GM11168 (cell line): ENCODE measurements around the gene PGBD4.

ENCODE experiments used
- in situ Hi-C: fragments of 300-500 bp; cut with MboI; formaldehyde crosslinking; loops from one replicate; pipeline ENCODE4 v1.12.0; 2022; ENCODE audit warnings: low sequenced_read_pairs; ENCODE audit not compliant: unreplicated experiment

The PGBD4 gene

DNA sequence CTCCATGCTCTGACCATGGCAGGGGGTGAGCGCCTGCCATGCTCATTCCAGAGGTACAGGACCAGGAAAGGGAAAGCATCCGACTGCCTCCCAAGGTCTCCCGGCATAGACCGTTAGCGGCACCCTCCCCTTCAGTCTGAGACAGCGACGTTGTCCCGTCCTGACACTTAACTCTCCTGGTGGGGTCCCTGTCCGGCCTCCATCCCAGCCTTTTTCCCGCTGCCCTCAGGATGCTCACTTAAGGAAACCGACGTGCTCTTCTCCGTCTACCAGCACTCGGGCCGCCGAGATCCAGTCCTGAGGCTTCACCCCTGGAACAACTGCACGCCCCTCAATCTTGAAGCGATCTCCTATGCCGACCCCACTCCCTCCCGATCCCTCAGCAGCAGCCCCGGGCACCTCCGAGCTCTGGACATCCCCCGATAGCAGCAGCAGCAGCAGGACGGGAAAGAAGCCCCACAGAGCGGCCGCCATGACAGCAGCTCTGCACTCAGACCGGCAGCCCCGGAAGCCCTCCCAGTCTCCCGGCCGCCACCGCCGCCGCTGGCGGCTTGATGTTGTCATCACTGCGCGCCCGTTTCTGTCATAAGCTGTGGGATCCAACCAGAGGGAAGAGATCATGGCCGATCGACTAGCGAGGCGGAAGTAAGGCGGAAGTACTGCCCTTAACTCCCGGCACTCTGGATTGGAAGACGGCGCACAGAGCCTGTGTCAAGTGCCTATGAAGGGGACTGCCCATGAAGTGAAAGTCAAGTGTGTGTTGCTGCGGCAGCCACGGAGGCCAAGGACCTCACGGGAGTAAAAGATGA is at the start of gene PGBD4, which contains the start of gene EMC7:
PGBD4 (plus strand) TSS at position 718 of the 809 bp plus-strand sequence. CDS start 449 bp downstream, outside the sequence.
EMC7 (minus strand) TSS at position 497 of the 809 bp plus-strand sequence; CDS start at position 474, 23 bp downstream.
- in situ Hi-C loops: no loop called here

DNA sequence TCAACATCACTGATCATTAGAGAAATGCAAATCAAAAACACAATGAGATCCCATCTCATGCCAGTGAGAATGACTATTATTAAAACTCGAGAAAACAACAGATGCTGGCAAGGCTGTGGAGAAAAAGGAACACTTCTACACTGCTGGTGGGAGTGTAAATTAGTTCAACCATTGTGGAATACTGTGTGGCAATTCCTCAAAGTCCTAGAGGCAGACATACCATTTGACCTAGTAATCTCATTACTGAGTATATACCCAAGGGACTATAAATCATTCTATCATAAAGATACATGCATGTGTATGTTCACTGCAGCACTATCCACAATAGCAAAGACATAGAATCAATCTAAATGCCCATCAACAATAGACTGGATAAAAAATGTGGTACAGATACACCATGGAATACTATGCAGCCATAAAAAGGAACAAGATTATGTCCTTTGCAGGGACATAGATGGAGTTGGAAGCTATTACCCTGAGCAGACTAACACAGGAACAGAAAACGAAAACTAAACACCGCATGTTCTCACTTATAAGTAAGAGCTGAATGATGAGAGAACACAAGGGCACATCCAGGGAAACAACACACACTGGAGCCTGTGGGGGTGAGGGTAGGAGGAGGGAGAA is 47.7 kb upstream of the PGBD4 start:
- in situ Hi-C loops: no loop called here

DNA sequence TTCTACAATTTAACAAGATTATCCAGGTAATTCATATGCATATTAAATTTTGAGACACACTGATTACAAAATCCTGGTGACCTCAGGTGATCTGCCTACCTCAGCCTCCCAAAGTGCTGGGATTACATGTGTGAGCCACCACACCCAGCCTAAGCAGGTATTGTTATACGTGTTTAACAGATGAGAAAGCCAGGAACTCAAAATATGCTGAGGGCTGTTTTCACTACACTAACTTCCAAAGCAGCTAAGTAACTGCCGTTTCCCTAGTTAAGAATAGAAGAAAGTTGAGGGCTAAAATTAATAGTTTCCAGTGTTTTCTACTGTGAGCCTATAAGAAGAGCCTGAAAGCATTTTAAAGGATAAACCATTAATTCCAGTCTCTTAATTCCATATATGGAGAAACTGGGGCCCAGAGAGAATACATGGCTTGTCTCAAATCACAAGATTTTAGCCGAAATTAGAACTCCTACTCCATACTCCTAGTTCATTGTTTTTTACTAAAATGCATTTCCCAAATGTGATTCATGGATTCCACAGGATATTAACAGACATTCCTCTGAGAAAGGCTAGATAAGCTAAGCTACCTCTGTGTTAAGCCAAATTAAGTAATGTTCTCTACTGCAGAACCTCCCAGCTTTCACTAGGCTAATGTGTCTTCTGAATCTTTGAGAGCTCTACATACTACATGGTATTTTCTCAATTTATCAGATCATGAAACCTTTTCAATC is 45.9 kb upstream of the PGBD4 start:
- in situ Hi-C loops: no loop called here

DNA sequence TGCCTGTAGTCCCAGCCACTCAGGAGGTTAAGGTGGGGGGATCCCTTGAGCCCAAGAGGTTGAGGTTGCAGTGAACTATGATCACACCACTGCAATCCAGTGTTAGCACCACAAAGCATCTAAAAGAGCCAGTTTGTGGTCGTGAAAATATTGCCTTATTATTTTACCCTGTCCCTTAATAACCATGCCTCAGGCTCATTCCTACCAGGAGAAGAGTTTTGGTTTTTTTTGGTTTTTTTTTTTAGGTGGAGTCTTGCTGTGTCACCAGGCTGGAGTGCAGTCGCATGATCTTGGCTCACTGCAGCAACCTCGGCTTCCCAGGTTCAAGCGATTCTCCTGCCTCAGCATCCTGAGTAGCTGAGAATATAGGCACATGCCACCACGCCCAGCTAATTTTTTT is 45.0 kb upstream of the PGBD4 start:
- in situ Hi-C loops: no loop called here

DNA sequence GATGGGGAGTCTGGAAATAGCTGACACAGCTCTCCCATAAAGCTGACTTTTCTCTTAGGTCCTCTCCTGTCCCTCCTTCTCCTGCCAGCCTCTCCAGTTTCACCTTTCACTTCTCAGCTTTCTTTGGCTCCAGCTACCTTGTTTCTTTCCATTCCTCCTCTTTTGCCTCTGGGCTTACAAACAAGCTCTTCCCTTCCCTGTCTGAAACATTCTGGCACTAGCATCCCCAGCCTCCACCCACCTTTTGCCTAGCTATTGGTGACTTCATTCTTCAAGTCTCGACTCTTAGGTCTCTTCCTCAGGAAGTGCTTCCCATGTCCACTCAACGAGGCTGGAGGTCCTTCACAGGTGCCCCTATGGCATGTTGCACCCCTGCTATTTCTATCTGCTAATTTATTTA is 42.4 kb upstream of the PGBD4 start:
- in situ Hi-C loops: no loop called here

DNA sequence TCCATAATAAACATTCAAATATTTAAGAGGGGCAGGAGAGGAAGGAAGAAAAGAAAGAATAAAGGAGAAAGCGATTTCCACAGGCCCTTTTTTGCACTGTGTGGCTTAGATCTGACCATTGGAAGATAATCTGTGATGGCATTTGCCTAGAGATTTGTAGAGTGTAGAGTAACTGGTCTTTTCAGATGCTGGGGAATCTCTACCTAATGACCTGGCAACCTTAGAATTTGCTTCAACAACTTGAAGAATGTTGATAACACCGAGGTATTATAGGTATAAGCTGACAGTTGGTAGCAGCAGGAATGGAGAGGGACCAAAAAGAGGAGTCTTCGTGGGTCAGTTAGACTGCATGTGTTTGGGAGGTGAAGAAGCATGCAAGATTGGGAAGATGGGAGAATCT is 41.9 kb upstream of the PGBD4 start:
- in situ Hi-C loops: no loop called here

DNA sequence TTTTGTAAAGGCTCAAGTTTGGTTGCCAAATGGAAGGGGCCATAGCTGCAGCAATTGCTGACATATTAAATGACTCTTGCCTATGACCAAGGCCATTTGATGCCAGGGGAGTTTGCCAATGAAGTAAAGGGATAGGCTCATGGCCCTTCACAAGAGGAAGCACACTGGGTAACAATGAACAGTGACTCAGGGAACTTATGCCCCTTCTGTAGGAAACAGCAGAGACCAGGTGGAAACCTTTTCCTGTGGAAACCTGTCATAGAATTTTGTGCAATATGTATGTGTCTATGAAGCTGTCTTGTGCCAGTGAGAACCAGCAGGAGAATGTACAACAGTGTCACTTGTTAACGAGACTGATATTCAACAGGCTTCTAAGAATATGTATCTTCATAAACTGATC is 37.4 kb upstream of the PGBD4 start:
- in situ Hi-C loops: no loop called here

DNA sequence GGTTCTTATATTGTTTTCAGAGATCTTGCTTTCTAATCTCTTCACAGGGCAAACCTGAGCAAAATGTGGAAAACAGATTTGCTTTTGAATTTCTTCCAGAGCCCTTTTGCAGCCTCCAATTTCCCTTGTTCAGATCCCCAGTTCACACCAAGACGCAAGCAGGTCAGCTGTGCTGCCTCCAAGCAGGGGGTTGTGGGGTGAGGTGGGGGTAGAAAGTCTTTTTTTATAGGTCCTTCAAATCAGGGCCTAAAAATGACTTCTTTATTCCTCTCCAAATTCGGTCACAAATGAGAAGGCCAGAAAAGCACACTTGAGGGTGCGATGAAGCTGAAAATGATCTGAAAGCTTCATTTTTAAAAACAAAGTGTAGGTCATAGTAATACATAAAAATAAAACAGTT is 36.6 kb upstream of the PGBD4 start:
- in situ Hi-C loops: loop anchor here (5.0 kb wide), 1 partner anchor 152 kb away; no protein-coding TSS in a partner anchor

DNA sequence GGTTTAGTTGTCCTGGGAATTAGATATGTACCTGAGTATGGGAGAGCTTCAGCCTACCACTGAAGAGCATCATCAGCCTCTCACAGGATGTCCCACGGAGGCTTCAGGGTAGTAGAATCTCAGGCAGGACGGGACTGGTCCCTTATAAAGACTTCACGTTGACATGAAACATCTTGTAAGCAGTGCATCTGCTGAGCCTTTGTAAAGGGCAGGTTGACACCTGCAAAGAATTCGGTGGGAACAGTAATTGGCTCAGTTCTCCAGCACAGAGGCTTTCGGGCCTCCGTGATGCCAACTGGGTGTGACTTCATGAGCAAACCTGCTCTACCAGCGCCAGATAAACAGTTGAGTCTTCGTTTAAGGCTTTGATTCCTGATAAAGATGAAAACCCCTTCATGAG is 35.9 kb upstream of the PGBD4 start:
- in situ Hi-C loops: loop anchor here (5.0 kb wide), 1 partner anchor 151 kb away; no protein-coding TSS in a partner anchor

DNA sequence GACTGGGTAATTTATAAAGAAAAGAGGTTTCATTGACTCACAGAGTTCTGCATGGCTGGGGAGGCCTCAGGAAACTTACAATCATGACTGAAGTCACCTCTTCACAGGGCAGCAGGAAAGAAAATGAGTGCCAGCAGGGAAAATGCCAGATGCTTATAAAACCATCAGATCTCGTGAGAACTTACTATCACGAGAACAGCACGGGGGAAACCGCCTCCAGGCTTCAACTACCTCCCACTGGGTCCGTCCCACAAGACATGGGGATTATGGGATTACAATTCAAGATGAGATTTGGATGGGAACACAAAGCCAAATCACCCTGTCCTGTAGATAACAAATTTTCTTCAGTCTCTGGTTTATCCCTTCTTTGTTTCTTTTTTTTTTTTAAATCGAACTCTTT is 31.9 kb upstream of the PGBD4 start:
- in situ Hi-C loops: no loop called here

DNA sequence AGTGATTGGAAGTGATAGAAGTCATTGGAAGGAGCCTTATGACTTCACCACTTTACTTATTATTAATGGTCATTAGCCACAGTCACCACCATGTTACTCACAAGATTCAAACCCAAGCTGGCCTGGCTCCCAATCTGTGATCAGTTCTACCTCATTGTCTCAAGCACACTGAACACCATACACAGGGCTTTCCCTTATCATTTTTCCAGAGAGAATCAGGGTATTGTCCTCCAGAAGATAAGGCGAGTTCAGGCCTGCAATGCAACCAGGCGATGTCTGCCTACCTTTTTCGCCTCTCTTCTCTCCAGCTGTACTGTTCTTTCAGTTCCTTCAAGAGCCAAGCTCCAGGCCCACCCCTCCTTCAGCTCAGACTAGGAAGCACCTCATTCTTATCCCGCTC is 25.1 kb upstream of the PGBD4 start:
- in situ Hi-C loops: no loop called here

DNA sequence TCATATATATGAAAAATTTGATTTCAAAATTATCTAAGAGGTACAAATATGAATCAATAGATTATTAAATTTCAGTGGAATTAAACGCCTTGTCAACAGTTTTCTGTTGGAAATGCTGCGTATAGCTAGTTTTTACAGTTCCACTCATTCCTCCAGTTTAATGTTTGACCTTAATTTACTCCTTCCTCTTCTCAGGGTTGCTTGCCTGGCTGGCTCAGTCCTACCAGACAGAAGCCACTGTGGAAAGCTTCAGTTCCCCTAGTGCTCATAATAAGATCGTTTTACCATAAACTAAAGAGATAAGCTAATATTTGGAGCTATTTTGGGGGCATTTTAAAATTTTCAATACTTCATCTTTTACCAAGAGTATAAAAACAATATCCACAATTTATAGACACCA is 23.0 kb upstream of the PGBD4 start:
- in situ Hi-C loops: no loop called here

DNA sequence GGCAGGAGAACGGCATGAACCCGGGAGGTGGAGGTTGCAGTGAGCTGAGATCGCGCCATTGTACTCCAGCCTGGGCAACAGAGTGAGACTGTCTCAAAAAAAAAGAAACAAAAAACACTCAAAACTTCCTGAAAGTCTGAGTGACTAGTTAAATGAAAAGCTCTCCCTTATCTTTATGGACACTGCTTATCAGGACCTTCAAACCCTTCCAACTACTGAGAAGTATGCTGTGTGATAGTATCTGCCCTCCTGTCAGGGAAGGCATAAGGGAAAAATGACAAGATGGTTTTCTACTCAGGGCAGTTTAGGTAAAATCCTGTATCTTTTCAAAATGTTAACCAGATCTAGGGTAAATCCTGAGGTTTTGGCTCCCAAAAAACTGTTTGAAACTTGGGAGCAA is 22.0 kb upstream of the PGBD4 start:
- in situ Hi-C loops: no loop called here

DNA sequence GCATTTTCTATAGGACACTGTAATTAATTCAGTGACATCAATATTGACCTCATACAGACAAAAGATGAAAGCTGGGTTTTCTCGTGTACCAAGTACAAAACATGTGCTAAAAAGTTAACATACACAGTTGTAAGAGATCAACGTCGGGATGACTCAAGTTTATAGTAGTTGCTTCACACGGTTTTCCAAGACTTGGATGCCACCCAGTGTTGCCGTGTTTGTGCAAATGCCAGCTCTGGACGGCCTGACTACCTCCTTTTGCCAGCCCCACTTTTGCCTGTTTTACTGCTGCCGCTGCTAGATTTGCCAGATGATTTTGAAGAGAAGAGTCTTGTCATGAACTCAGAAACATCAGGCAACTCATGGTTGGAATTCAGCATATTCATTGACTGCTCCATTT is 17.8 kb upstream of the PGBD4 start:
- in situ Hi-C loops: no loop called here

DNA sequence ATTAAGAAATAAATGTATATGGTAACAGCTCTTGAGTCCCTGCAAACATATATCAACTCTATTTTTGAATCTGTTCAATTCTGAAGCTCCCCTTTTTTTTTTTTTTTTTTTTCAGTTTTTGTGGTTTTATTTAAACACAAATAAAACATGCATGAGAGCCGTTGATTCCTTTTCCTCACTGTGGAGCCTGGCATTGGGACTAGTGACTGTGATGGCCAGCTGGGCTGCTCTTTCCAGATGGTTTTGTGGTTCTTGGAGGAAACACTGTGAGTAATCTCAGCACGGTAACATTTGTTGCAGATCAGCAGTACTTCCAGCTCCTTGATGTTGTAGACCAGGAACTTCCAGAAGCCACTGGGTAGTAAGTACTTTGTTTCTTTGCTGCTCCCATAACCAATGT is 16.1 kb upstream of the PGBD4 start:
- in situ Hi-C loops: no loop called here

DNA sequence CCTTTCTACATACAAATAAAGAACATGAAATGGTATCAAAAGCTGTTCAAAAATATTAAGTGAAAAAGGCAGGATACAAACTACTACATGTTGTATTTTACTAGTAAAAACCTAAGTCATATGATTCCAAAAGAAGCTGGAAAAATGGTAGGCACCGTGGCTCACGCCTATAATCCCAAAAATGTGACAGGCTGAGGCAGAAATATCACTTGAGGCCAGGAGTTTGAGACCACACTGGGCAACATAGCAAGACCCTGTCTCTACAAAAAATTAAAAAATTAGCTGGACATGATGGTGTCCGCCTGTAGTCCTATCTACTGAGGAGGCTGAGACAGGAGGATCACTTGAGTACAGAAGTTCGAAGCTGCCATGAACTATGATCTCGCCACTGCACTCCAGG is 2.0 kb upstream of the PGBD4 start:
- in situ Hi-C loops: no loop called here

DNA sequence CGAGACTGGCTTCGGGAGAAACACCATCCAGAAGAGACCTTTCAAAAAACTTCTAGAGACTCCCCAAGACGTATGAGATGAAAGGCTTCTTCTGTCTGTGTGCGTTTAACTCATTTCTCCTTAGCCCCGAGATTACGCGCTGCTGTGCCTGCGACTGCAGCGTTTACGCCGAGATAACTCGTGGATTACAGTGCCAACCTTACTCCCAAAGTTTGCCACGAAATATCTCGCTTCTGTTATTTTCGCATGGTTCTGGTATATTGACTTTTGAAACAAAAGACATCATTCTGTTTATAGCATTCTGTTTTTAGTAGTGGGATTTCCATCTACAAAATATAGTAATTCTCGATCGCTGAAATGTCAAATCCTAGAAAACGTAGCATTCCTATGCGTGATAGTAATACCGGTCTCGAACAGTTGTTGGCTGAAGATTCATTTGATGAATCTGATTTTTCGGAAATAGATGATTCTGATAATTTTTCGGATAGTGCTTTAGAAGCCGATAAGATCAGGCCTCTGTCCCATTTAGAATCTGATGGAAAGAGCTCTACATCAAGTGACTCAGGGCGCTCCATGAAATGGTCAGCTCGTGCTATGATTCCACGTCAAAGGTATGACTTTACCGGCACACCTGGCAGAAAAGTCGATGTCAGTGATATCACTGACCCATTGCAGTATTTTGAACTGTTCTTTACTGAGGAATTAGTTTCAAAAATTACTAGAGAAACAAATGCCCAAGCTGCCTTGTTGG is 467 bp downstream of the PGBD4 start:
- in situ Hi-C loops: no loop called here

DNA sequence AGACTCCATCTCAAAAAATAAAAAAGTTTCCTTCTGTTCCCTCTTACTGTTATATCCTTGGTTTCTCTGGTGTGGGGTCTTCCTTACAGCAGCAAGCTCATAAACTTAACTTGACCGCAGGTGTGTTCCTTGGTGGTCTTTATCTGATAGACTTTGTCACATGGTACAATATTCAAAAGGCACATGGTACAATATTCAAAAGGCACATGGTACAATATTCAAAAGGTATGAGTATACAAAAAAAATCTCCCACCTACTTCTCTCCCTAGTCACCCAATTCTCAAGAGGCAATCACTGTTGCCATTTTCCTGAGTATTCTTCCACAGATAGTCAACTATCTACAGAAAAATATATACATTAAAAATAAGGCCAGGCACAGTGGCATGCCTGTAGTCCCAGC is 4.5 kb downstream of the PGBD4 start:
- in situ Hi-C loops: no loop called here

DNA sequence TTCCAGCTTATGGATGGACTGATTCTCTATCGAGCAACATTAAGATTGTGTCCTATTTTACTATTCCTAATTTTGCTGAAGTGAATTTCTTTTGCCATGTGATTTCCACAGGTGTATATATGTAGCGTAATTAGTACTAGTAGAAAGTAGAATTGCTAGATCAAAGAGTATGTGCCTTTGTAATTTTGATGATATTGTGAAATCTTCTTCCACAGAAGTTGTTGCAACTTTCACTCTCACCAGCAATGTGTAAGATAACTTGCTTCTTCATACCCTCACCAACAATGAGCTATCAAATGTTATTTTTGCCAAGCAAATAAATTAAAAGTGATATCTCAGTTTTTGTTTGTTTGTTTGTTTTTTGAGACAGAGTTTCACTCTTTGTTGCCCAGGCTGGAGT is 5.4 kb downstream of the PGBD4 start:
- in situ Hi-C loops: no loop called here
